GM19452 (cell line): ENCODE data around the gene SLX4IP.

Source experiments
- ATAC-seq: cut with Tn5 transposase; IDR thresholded peaks from one replicate; pipeline ENCODE4 v1.9.1; 2021; ENCODE audit not compliant: unreplicated experiment

Gene SLX4IP

DNA sequence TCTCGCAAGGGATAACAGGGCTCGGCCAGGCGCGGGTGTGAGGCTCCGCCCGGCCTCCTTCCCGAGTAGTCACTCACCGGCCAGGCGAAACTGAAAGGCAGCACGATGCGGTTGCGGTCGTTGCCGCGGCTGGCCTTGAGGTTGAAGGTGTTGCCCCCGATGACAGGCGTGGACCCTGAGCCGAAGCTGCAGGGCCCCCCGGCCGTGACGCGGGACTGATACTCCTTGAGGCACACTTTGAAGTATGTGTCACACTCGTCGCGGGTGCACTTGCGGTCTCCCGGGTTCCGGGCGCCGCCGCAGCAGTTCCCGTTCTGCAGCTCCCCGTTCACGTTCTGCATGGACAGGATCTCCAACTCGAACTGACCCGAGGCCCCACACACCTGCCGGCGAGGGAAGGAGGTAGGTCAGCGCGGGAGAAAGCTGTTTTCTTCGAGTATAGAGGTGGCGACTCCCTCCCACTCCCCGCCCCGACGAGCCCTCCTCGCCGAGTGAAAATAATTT is 237.6 kb downstream of the SLX4IP start:
- no peak for ATAC-seq

DNA sequence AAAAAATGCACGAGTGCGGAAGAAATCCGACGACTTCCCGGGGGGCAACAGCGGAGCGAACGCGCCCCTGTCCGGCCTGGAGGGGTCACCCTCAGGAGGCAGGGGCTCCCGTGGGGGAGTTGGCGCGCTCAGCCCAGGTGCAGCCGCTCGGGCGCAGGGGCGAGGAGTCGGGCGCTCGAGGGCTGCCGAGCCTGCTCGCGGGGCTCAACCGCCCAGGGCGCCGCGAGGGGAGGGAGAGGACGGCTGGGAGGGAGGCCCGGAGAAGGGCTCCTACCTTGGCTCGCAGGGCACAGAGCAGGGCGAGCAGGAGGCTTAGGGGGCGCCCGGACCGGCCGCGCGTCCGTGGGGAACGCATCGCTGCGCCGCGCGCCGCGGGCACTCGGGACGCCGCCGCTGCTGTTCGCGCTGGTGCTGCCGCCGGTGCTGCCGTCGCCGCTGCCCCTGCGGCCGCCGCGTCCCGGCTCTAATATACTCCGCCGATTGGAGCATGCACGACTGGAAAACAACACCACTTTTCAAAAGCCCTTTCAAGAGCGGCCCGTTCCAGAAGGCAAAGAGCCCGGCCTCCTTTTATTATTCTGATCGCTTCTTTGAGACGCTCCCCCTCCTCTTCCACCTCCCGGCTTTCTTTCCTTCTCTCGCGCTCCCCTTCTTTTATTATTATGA is 238.2 kb downstream of the SLX4IP start:
- no peak for ATAC-seq

DNA sequence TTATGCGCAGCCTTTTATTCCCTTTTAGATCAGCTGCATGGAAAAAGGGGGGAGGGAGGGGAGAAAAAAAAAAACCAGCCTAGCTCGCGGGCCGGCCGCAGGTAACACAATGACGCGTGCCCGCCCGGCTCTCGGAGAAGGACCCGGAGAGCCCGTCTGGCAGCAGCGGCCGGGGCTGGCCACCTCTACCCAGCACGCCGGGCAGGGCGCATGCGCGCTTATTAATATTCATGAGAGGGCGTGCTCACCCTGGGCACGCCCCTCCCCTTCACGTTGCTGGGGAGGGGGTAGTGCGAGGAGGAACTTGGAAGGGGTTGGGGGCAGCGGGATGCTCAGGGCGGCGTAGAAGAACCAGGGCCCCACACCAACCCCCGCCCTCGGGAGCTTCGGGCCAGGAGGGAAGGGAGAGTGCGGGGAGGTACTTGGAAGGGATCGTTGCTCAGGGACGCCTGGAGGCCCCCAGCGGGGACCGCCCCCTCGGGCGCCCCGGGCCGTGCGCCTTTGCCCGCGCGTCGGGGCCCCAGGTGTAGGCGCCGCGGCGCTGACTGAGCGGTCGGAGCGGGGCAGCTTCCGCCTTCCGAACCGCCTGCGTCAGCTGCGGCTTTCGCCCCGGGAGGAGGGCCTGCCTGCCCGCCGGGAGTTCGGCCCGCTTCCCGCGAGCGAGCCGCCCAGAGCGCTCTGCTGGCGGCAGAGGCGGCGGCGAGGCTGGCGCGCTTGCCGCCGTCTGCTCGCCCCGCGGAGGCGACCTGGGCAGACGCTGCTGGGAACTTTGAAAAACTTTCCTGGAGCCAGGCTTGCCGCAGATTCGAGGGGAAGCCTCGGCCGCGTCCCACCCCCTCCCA is 239.0 kb downstream of the SLX4IP start, which contains the start of gene JAG1:
JAG1 (minus strand) TSS at position 158 of the 842 bp plus-strand sequence. CDS start 469 bp downstream, outside the sequence.
- peak; percentile 56 for ATAC-seq

DNA sequence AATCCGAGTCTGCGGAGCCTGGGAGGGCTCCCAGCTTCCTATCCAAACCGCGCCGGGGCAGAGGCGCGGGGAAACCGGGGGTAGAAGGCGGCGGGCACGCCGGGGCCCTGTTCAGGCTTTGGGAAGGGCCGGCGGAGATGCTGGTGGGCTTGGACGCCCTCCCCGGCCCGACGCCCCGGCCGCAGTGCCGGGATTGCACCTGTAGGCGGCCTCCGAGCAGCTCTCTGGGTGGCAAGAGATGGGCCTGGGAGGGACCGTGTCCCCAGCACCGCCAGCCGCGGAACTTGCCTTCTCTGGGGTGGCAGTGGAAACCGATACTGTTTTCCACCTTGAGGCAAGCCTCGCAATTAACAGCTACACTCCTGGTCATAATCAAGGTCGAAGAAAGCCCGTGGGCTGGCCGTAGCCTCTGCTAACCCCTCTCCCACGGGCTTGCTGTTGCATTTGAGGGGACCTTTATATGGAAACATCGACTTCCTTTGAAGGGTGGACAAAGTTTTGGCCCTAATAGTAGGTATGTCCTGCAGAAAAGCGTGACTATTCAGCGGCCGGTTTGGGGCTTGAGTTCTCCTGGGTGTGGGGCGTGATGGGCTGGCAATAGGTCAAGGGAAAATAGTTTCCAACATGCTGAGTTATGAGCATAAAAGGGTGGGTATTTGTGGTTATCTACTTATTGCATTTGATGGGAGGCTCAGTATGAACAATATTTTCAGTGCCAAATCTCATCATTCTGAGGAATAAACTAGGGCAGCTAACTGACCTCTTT is 239.8 kb downstream of the SLX4IP start:
- peak; percentile 45 for ATAC-seq

DNA sequence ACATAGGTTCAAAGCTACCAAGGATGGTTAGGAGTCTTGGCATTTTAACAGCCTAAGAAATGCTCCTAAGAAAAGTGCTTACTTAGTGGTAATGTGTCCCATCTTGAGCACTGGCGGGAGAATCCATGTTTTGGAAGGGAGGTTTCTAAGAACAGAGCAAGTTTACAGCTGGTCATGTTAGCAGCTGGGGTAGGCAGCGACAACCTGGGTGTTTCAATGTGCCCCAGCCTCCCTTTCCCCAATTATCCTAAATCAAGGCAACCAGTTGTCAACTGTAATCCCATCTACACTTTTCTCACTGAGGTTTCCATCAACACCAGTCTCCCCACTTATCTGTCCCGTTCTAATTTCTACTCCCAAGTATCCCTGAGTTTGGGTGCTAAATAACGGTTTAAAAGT is 240.3 kb downstream of the SLX4IP start:
- no peak for ATAC-seq

DNA sequence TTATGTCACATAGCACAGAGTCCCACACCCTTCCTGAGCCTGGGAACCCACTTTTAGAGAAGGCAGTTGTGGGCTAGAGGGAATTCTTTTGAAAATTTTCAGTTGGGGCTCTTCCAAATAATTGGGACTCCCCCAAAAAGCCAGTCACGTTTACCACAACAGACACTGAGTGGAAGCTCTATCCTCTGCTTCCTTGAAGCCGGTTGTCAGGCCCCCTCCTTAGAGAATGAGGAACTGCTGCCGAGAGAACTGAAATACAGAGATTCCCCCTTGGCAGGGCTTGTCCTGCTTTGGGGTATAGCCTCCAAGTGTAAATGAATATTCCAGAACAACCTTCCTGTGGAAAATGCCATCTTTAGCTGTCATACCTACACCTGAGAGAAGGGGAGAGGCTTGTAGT is 241.4 kb downstream of the SLX4IP start:
- ATAC-seq = no peak
